Measurements from ENCODE around the gene GAB2.

Gene GAB2

GRCh38 chr11:78350091-78350645 lies 67.5 kb downstream of the GAB2 start:
- Histone ChIP-seq H3K36me3 (no peaks in the 10 kb centered on the region), H3K27me3 (no peaks in the 10 kb centered on the region), H3K4me1 (peaks cover 19% of the 10 kb centered on the region), H3K9me3 (no peaks in the 10 kb centered on the region), H3K4me3 (ENCODE audit: low read depth, low read length) (no peak overlapping the region)
- DNase-seq: no peak
- no peak for TF ChIP-seq CTCF (IDR thresholded peaks at IDR 0.05; ENCODE audit: low read depth, low read length)

- no peak overlapping the region for H3K4me3 ChIP-seq (ENCODE audit: low read depth, low read length)
- H3K36me3 ChIP-seq: no peaks in the 10 kb centered on the region
- TF ChIP-seq CTCF (IDR thresholded peaks at IDR 0.05; ENCODE audit: low read depth, low read length): no peak
- no peak for DNase-seq
- peaks cover 16% of the 10 kb centered on the region for H3K4me1 ChIP-seq
- no peaks in the 10 kb centered on the region for H3K9me3 ChIP-seq
- no peaks in the 10 kb centered on the region for H3K27me3 ChIP-seq
These were observed 68.0 kb downstream of the GAB2 start for GRCh38 chr11:78349624-78350023.

DNA sequence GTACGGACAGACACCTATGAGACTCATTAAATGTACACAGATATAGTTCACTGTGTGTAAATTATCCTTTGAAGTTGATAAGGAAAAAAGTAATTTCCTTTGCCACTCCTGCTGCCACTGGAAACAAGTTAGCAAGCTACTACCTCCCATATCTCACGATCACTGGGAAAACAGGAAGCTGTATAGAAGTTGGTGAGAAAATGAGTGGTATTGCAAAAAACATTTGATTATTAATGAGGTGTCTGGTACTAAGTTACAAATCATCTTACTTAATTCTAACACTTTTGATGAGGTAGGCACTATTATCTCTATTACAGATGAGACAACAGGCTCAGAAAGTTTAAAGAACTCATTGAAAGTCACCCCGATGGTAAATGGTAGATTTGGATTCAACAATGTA lies 68.5 kb downstream of the GAB2 start:
- Histone ChIP-seq H3K9me3 (no peaks in the 10 kb centered on the region), H3K4me3 (ENCODE audit: low read depth, low read length) (no peak overlapping the region), H3K27me3 (no peaks in the 10 kb centered on the region), H3K36me3 (no peaks in the 10 kb centered on the region), H3K4me1 (peaks cover 16% of the 10 kb centered on the region)
- no peak for DNase-seq
- TF ChIP-seq CTCF (IDR thresholded peaks at IDR 0.05; ENCODE audit: low read depth, low read length): no peak

DNA sequence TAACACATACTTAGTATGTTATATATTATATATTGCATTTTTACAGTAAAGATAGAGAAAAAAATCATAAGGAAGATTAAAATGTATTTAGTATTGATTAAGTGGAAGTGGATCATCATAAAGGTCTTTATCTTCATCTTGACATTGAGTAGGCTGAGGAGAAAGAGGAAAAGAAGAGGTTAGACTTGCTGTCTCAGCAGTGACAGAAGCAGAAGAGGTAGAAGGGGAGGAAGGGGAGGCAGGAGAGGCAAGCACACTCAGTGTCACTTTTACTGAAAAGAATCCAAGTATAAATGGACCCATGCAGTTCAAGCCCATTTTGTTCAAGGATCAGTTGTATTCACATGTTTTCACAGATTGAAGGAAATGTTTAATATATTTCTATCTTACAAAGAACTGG lies 69.7 kb downstream of the GAB2 start:
- no peak overlapping the region for H3K4me3 ChIP-seq (ENCODE audit: low read depth, low read length)
- no peaks in the 10 kb centered on the region for H3K9me3 ChIP-seq
- no peak for TF ChIP-seq CTCF (IDR thresholded peaks at IDR 0.05; ENCODE audit: low read depth, low read length)
- peaks cover 20% of the 10 kb centered on the region for H3K4me1 ChIP-seq
- no peaks in the 10 kb centered on the region for H3K36me3 ChIP-seq
- H3K27me3 ChIP-seq: no peaks in the 10 kb centered on the region
- no peak for DNase-seq

DNA sequence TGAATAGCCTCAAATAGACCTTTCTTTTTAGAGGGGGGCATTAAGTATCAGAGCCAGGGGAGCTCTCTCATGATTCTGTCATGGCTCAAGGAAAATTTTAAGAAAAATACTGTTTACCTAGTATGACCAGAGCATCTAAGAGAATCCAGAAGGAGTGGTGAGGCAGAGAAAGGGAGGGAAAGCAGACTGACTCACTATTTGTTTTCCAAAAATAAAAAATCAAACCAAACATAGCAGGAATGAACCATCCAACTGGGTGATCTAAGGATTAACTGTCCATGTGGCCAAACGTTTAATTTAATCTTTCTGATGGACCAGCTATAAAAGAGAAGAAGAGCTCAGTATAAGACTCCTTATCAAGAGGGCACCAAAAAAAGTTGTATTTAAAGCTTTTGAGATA lies 70.8 kb downstream of the GAB2 start:
- Histone ChIP-seq H3K9me3 (no peaks in the 10 kb centered on the region), H3K27me3 (no peaks in the 10 kb centered on the region), H3K36me3 (no peaks in the 10 kb centered on the region), H3K4me3 (ENCODE audit: low read depth, low read length) (no peak overlapping the region), H3K4me1 (peaks cover 10% of the 10 kb centered on the region; the same call in 1 of the 2 replicates)
- no peak for DNase-seq
- TF ChIP-seq CTCF (IDR thresholded peaks at IDR 0.05; ENCODE audit: low read depth, low read length): no peak

DNA sequence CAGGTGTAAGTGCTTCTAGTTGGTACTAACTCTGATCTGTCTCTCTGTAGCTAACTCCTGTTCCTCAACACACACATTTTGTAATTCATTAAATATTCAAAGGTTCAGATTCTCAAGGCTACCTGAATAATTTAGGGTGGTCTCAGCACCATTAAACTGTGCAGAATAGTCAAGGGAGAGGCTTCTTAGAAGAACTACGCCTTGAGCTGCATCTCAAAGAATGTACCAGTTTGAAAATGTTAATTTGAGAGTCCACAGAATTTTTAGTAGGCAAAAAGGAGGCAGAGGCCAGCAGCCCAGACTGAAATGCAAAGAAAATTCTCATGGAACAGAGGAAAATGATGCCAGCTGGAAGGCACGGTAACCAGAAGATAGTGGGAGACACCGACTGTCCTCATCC lies 72.2 kb downstream of the GAB2 start:
- Histone ChIP-seq H3K4me1 (peaks cover 10% of the 10 kb centered on the region; the same call in 1 of the 2 replicates), H3K36me3 (no peaks in the 10 kb centered on the region), H3K4me3 (ENCODE audit: low read depth, low read length) (no peak overlapping the region), H3K27me3 (no peaks in the 10 kb centered on the region), H3K9me3 (no peaks in the 10 kb centered on the region)
- TF ChIP-seq CTCF (IDR thresholded peaks at IDR 0.05; ENCODE audit: low read depth, low read length): no peak
- DNase-seq: no peak
